ENCODE measurements around the gene LIPK. TPM values are rescaled to one million over a fixed set of nuclear protein-coding genes. Genes with fewer than 3 reads are reported as not detected.
A peak's percentile ranks its signal among the peaks of the same experiment; 100 is the strongest.
"Not testable (repeated sequence)": the region's sequence is repeated elsewhere in the genome, so short reads cannot be mapped to it uniquely, and the experiment has no call there.

LIPK gene, protein sequence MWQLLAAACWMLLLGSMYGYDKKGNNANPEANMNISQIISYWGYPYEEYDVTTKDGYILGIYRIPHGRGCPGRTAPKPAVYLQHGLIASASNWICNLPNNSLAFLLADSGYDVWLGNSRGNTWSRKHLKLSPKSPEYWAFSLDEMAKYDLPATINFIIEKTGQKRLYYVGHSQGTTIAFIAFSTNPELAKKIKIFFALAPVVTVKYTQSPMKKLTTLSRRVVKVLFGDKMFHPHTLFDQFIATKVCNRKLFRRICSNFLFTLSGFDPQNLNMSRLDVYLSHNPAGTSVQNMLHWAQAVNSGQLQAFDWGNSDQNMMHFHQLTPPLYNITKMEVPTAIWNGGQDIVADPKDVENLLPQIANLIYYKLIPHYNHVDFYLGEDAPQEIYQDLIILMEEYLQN
- total RNA-seq: not detected

DNA sequence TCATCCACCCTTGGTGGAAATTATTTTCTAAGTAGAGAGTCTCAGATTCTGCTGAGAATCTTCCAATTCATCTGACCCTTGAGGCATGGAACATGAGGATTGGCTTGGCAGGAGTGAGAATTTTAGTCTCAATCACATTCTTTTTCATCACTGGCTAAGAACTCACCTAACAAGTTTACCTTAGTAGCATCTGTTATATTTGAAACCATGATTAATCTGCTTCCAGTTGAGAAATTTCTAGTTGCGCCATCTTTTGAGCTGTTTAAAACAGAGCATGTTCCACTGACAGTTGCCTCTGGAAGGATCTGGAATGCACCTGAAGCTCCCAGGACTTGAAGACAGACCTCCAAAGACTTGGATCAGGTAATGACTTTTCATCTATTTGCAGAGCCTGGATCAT is at the start of gene LIPK:
TSS of gene LIPK (plus strand) at position 292 of the 400 bp plus-strand sequence. CDS start 18,295 bp downstream, outside the sequence.
- no peaks in the 10 kb centered on the region for H3K36me3 Mint-ChIP-seq
- no peak within 1 kb of the TSS for H3K4me3 Mint-ChIP-seq
- no peak for DNase-seq (ENCODE audit: low spot score)
- H3K9me3 Mint-ChIP-seq: no peaks in the 10 kb centered on the region
- no peaks in the 10 kb centered on the region for H3K4me1 Mint-ChIP-seq (ENCODE audit: low read depth in 2 of 2)
- no peak for ATAC-seq
- no peak within 1 kb of the TSS for H3K27ac Mint-ChIP-seq
- H3K27me3 Mint-ChIP-seq: peaks cover 0 to 6% of the 10 kb centered on the region in 2 donors

DNA sequence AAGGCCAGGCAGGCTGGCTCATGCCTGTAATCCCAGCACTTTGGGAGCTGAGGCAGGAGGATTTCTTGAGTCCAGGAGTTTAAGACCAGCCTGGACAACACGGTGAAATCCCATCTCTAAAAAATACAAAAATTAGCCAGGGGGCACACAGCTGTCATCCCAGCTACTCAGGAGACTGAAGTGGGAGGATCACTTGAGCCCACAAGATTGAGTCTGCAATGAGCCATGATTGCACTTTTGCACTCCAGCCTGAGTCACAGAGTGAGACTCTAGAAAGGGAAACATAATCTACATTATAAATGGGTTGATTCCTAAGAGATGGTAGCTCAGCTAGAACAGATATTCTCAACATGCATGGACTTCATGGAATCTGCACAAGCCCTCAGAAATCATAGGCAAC is 48.1 kb upstream of the LIPK start:
- no peak overlapping the region for H3K27ac Mint-ChIP-seq
- H3K36me3 Mint-ChIP-seq: no peaks in the 10 kb centered on the region
- no peak overlapping the region for H3K4me3 Mint-ChIP-seq
- no peak for DNase-seq (ENCODE audit: low spot score)
- H3K4me1 Mint-ChIP-seq (ENCODE audit: low read depth in 2 of 2): no peaks in the 10 kb centered on the region
- no peak for ATAC-seq
- peaks cover 11 to 18% of the 10 kb centered on the region in 2 donors for H3K27me3 Mint-ChIP-seq
- H3K9me3 Mint-ChIP-seq: no peaks in the 10 kb centered on the region

DNA sequence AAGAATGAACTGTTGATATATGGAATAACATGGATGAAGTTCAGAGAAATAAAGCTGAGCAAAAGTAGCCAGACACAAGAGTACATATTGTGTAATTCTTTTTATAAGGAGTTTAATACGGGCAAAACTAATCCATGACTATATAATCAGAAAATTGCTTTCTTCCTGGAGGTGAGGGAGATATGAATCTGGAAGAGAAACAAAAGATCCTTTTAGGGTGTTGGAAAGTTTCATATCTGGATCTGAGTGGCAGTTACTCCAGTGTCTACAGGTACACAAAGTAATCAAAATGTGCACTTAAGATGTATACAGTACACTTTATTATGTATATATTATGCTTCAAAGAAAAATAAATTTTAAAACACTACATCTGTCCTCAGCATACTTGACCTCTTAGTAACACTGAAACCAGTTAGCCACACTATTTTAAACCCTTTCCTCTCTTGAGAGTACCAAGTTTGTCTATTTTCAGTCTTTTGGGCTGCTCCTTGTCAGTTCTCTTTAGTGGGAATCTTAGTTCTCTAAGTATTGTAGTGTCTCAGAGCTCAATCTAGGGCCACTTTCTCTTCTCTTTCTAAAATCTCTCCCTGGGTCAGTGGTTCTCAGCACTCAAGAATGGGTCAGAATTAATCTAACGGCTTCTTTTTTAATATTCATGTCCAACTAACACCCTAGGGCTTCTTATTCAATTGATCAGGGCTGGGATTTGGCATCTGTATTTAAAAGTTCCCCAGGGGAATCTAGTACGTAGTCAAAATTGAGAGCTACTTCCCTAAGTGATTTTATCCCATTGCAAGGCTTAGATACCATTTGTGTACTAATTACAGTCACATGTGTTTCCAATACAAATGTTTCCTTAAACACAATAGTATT is 46.1 kb upstream of the LIPK start:
- H3K9me3 Mint-ChIP-seq: no peaks in the 10 kb centered on the region
- no peak overlapping the region for H3K27ac Mint-ChIP-seq
- H3K4me3 Mint-ChIP-seq: no peak overlapping the region
- no peak for ATAC-seq
- no peaks in the 10 kb centered on the region for H3K4me1 Mint-ChIP-seq (ENCODE audit: low read depth in 2 of 2)
- peaks cover 11 to 18% of the 10 kb centered on the region in 2 donors for H3K27me3 Mint-ChIP-seq
- no peaks in the 10 kb centered on the region for H3K36me3 Mint-ChIP-seq
- no peak for DNase-seq (ENCODE audit: low spot score)

DNA sequence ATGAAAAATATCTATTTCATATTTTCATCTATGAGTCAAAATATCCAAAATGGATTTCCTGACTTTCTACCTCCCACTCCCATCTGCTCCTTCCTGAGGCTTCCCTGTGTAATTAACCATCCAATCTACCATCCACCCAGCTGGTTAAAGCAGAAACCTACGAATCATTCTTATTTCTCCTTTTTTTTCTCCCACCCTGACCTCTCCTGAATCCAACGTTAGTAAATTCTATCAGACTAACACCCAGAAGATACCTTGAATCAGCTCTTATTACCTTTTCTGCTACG is 45.5 kb upstream of the LIPK start:
- Mint-ChIP-seq H3K27me3 (peaks cover 11 to 18% of the 10 kb centered on the region in 2 donors), H3K36me3 (no peaks in the 10 kb centered on the region), H3K9me3 (no peaks in the 10 kb centered on the region), H3K27ac (no peak overlapping the region), H3K4me1 (ENCODE audit: low read depth in 2 of 2) (no peaks in the 10 kb centered on the region), H3K4me3 (no peak overlapping the region)
- DNase-seq (ENCODE audit: low spot score) (no peak), ATAC-seq (no peak)

DNA sequence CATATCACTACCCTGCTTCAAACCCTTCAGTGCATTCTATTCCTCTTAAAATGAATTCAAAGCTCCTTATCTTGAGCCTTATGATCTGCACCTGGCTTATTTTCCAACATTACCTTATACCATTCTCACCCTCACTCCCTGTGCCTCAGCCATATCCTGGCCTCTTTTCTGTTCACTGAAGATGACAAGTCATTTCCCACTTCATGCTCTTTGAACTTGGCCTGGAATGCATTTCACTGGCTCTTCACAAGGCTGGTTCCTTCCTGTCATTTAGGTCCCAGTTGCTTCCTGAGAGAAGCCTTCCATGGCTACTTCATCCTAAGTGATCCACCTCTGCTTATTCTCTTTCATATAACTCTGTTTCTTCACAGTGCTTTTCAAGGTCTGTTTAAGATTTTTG is 45.0 kb upstream of the LIPK start:
- Mint-ChIP-seq H3K27ac (no peak overlapping the region), H3K36me3 (no peaks in the 10 kb centered on the region), H3K9me3 (no peaks in the 10 kb centered on the region), H3K4me3 (no peak overlapping the region), H3K4me1 (ENCODE audit: low read depth in 2 of 2) (no peaks in the 10 kb centered on the region), H3K27me3 (peaks cover 11 to 18% of the 10 kb centered on the region in 2 donors)
- DNase-seq (ENCODE audit: low spot score) (no peak), ATAC-seq (no peak)

DNA sequence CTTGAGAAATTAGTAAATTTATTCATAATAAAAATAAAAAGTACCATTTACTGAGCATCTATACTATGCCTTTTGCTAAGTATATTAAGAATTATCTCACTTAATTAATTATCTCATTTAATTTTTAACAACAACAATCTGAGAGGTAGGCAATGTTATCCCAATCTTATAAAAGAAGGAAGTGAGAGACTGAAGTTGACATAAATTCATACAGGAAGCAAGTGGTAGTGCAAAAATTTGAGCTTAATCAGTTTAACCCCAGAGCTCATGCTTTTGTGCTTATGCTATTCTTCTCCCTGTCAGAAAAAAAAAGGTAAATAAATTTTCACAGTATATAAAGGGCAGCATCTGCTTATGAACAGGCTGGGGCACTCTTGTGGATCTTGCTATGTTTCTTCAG is 44.5 kb upstream of the LIPK start:
- Mint-ChIP-seq H3K4me3 (no peak overlapping the region), H3K4me1 (ENCODE audit: low read depth in 2 of 2) (no peaks in the 10 kb centered on the region), H3K9me3 (no peaks in the 10 kb centered on the region), H3K36me3 (no peaks in the 10 kb centered on the region), H3K27ac (no peak overlapping the region), H3K27me3 (peaks cover 11 to 18% of the 10 kb centered on the region in 2 donors)
- DNase-seq (ENCODE audit: low spot score) (no peak), ATAC-seq (no peak)

DNA sequence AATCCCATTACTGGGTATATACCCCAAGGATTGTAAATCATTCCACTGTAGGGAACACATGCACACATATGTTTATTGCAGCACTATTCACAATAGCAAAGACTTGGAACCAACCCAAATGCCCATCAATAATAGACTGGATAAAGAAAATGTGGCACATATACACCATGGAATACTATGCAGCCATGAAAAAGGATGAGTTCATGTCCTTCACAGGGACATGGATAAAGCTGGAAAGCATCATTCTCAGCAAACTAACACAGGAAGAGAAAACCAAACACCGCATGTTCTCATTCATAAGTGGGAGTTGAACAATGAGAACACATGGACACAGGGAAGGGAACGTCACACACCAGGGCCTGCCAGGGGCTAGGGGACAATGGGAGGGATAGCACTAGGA is 42.9 kb upstream of the LIPK start:
- peaks cover 8 to 18% of the 10 kb centered on the region in 2 donors for H3K27me3 Mint-ChIP-seq
- DNase-seq (ENCODE audit: low spot score); H3K9me3 Mint-ChIP-seq; H3K27ac Mint-ChIP-seq; ATAC-seq; H3K4me1 Mint-ChIP-seq (ENCODE audit: low read depth in 2 of 2); H3K36me3 Mint-ChIP-seq; H3K4me3 Mint-ChIP-seq: not testable (repeated sequence)

DNA sequence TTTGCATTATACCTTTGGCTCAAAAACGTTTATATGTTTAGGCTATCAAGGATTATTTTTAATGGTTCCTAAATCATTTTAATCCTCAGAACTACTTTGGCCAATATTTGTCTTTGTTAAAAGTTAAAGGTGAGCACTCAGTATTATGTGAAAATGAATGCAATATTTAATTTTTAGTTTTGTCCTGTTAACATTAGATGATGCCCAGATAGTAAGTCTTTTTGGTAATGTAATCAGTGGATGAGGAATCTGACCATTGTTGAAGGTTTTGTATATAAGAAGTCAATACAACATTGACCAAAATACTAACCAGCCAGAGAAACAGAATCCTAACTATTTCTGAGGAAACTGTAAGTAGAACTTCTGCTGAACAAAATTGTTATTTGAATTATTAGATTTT is 41.9 kb upstream of the LIPK start, which contains the start of gene LIPF:
TSS of gene LIPF (plus strand) at position 301 of the 400 bp plus-strand sequence. CDS start 2,856 bp downstream, outside the sequence.
- Mint-ChIP-seq H3K27ac (no peak within 1 kb of the TSS), H3K27me3 (peaks cover 12 to 24% of the 10 kb centered on the region in 2 donors), H3K36me3 (no peaks in the 10 kb centered on the region), H3K4me3 (no peak within 1 kb of the TSS), H3K4me1 (ENCODE audit: low read depth in 2 of 2) (no peaks in the 10 kb centered on the region), H3K9me3 (no peaks in the 10 kb centered on the region)
- DNase-seq (ENCODE audit: low spot score) (no peak), ATAC-seq (no peak)

DNA sequence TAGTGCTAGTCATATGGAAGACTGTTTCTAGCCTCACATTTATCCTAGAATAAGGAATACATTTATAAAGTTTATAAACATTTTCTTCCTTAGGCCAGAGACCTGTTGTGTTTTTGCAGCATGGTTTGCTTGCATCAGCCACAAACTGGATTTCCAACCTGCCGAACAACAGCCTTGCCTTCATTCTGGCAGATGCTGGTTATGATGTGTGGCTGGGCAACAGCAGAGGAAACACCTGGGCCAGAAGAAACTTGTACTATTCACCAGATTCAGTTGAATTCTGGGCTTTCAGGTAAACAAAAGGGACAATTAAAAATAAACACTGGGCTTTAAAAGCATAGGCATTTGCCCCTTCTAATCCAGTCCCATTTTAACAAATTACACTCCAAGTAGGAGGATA is 37.6 kb upstream of the LIPK start:
- Mint-ChIP-seq H3K36me3 (no peaks in the 10 kb centered on the region), H3K9me3 (no peaks in the 10 kb centered on the region), H3K4me1 (ENCODE audit: low read depth in 2 of 2) (peaks cover 0 to 10% of the 10 kb centered on the region in 2 donors), H3K27ac (no peak overlapping the region), H3K27me3 (peaks cover 13 to 15% of the 10 kb centered on the region in 2 donors), H3K4me3 (no peak overlapping the region)
- ATAC-seq: no peak
- DNase-seq (ENCODE audit: low spot score): no peak

DNA sequence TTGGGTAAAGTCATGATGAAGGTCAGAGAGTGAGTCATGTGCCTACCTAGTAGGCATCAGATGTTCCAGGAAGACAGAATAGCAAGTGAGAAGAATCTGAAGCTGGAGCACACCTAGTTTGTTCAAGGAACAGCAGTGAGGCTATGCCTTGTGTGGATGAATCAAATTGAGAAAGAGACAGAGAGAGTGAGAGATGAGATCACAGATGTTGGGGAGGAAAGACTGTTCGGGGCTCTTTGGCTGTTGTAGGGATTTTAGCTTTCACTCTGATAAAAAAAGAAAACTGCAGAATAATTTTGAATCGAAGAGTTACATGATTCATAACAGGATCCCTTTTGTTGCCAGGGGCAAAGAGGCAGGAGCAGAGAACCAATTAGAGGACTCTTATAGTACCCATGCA is 35.6 kb upstream of the LIPK start:
- no peak overlapping the region for H3K27ac Mint-ChIP-seq
- no peak overlapping the region for H3K4me3 Mint-ChIP-seq
- peaks cover 0 to 10% of the 10 kb centered on the region in 2 donors for H3K4me1 Mint-ChIP-seq (ENCODE audit: low read depth in 2 of 2)
- ATAC-seq: peak; percentile 66 to 94
- DNase-seq (ENCODE audit: low spot score): no peak
- peaks cover 13 to 20% of the 10 kb centered on the region in 2 donors for H3K27me3 Mint-ChIP-seq
- H3K9me3 Mint-ChIP-seq: no peaks in the 10 kb centered on the region
- no peaks in the 10 kb centered on the region for H3K36me3 Mint-ChIP-seq

DNA sequence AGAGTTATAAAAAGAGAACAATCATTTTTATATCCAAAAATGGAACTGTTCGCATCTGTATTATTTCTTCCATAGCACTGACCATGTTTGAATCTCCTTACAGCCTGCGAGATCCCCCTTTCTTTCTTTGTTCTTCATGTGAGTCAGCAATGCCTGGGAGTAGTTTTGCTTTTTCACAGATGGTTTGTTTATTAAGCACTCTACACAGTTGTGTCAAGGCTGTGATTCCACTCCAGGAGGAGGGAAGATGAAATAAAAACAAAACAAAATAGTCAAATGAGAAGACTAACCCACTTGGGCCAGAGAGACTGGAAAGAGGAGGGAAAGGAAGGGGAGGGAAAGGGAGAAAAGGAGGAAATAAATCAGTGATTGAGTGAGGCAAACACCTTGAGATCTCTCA is 34.0 kb upstream of the LIPK start:
- H3K36me3 Mint-ChIP-seq: no peaks in the 10 kb centered on the region
- ATAC-seq: no peak
- H3K27me3 Mint-ChIP-seq: peaks cover 13 to 20% of the 10 kb centered on the region in 2 donors
- DNase-seq (ENCODE audit: low spot score): no peak
- no peak overlapping the region for H3K27ac Mint-ChIP-seq
- no peaks in the 10 kb centered on the region for H3K9me3 Mint-ChIP-seq
- no peak overlapping the region for H3K4me3 Mint-ChIP-seq
- H3K4me1 Mint-ChIP-seq (ENCODE audit: low read depth in 2 of 2): peaks cover 0 to 10% of the 10 kb centered on the region in 2 donors

DNA sequence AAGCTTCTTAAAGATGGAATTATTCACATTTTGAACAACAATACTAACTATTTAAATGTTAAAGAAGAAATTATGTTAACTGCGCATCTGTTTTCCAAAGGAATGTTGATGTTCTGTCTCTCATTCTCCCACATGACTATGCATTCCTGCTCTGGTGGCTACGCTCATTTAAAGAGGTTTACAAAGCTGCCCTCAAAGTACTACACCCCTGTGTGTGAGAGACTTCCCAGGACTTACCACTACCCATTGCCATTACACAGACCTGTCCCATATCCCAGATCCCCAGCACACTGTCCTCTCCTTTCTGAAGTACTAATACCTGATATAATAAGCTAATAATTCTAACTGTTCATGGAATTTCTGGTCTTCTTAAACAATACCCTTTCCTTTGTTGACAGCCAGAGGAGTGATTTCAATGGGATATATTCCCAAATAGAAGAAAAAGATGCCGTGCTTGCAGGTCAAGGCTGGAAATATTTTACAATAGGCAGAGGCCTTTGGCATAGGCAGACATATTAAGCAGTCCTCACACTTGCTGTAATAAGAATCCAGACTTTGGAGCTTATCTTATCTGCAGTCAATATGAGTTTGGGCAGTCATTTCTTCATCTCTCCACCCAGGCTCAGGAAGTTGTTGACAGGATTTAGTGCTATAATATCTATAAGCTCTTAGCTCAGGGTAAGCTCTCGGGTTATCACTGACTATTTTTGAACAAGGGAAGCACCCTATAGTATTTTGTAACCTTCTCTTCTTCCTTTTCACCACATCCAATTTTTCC is 29.6 kb upstream of the LIPK start:
- Mint-ChIP-seq H3K4me1 (ENCODE audit: low read depth in 2 of 2) (peaks cover 0 to 4% of the 10 kb centered on the region in 2 donors), H3K9me3 (no peaks in the 10 kb centered on the region), H3K36me3 (no peaks in the 10 kb centered on the region), H3K4me3 (no peak overlapping the region), H3K27me3 (peaks cover 5% of the 10 kb centered on the region in 2 donors), H3K27ac (no peak overlapping the region)
- no peak for ATAC-seq
- DNase-seq (ENCODE audit: low spot score): no peak

DNA sequence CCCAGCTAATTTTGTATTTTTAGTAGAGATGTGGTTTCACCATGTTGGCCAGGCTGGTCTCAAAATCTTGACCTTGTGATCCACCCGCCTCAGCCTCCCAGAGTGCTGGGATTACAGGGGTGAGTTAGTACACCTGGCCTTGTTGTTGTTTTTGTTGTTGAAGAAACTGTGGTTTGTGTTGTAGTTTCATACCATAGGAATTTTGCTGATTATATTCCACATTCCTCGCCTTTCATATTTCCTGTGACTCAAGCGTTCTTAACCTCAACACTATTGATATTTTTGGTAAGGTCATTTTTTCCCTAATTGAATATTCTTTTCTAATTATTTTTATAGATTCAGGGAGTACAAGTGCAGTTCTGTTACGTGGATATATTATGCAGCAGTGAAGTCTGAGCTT is 25.1 kb upstream of the LIPK start:
- peaks cover 6 to 12% of the 10 kb centered on the region in 2 donors for H3K27me3 Mint-ChIP-seq
- no peaks in the 10 kb centered on the region for H3K36me3 Mint-ChIP-seq
- no peak overlapping the region for H3K27ac Mint-ChIP-seq

More for the DNA sequence above, 25.1 kb upstream of the LIPK start:
- Mint-ChIP-seq H3K9me3 (no peaks in the 10 kb centered on the region), H3K4me1 (ENCODE audit: low read depth in 2 of 2) (no peaks in the 10 kb centered on the region), H3K4me3 (no peak overlapping the region)
- ATAC-seq (no peak), DNase-seq (ENCODE audit: low spot score) (no peak)

All from natural killer cell treated with Interleukin-12 subunit alpha and Interleukin-12 subunit beta and Interleukin-15 and Interleukin-18, amount 100 ng/mL, for 72 hours (primary cell).